SK-N-SH (cell line): ENCODE measurements around the gene BBS9. TPM values are rescaled to one million over a fixed set of nuclear protein-coding genes. Genes with fewer than 3 reads are reported as not detected.

Source experiments
- CTCF ChIA-PET: fragments of 300-600, 350-600 bp; formaldehyde crosslinking; extraction: SDS; loops from one replicate; lab custom pipeline; 2021; lab: Yijun Ruan, JAX
- POLR2A ChIA-PET: fragments of 350-600 bp; sonication (Branson Sonifier 250); formaldehyde crosslinking; extraction: SDS; loops from one replicate; lab custom pipeline; 2020; ENCODE audit warnings: antibody characterized with exemption, inconsistent platforms; lab: Yijun Ruan, JAX
- DNase-seq: peaks from one replicate; pipeline ENCODE4 v3.0.0; 2012
- H2AFZ ChIP-seq: fragments of 200-600 bp; sonication (generic); 2 replicates; pipeline ENCODE4 v1.8.1; 2016; ENCODE audit warnings: antibody characterized with exemption, mild to moderate bottlenecking, low read depth
- H3F3A ChIP-seq: fragments of 200-600 bp; sonication (generic); replicated peaks from 2 replicates; pipeline ENCODE3; 2016; ENCODE audit warnings: antibody characterized with exemption, mild to moderate bottlenecking; ENCODE audit not compliant: insufficient read depth
- H3K27ac ChIP-seq, 2 experiments: fragments of 200-500 bp in 1 of 2; fragments of 200-600 bp in 1 of 2; sonication (Bioruptor generic) in 1 of 2; sonication (generic), shearing (Covaris generic) in 1 of 2; 2 replicates each; pipeline versions ENCODE4 v1.5.1 to v1.6.1; 2014 to 2016; ENCODE audit warnings: low read depth in 2 of 2, inconsistent platforms in 1 of 2, low read length in 1 of 2, mild to moderate bottlenecking in 1 of 2, mixed read lengths in 1 of 2
- H3K27me3 ChIP-seq: fragments of 200-600 bp; sonication (generic), shearing (Covaris generic); 2 replicates; pipeline ENCODE4 v1.6.1; 2016; ENCODE audit warnings: mixed run types; ENCODE audit not compliant: insufficient read depth
- H3K36me3 ChIP-seq, 2 experiments: fragments of 200-500 bp in 1 of 2; fragments of 200-600 bp in 1 of 2; sonication (Bioruptor generic) in 1 of 2; sonication (generic) in 1 of 2; replicated peaks in 1 of 2; 2 replicates each; pipeline versions ENCODE3 to v1.5.1; 2014 to 2016; ENCODE audit warnings: low read length in 1 of 2, mild to moderate bottlenecking in 1 of 2; ENCODE audit not compliant: insufficient read depth in 2 of 2, control insufficient read depth in 1 of 2
- H3K4me1 ChIP-seq, 2 experiments: fragments of 200-500 bp in 1 of 2; fragments of 200-600 bp in 1 of 2; sonication (Bioruptor generic) in 1 of 2; sonication (generic), shearing (Covaris generic) in 1 of 2; 2 replicates each; pipeline versions ENCODE4 v1.5.1 to v1.6.1; 2014 to 2016; ENCODE audit warnings: low read depth in 1 of 2, low read length in 1 of 2, mixed run types in 1 of 2; ENCODE audit not compliant: insufficient read depth in 2 of 2, control insufficient read depth in 1 of 2
- H3K4me2 ChIP-seq: fragments of 200-600 bp; sonication (generic), shearing (Covaris generic); 2 replicates; pipeline ENCODE4 v1.6.1; 2017; ENCODE audit warnings: mixed run types
- H3K4me3 ChIP-seq, 2 experiments: fragments of 200-500 bp in 1 of 2; fragments of 200-600 bp in 1 of 2; sonication (Bioruptor generic) in 1 of 2; sonication (generic), shearing (Covaris generic) in 1 of 2; 2 replicates each; pipeline versions ENCODE4 v1.5.1 to v1.8.1; 2014 to 2016; ENCODE audit warnings: low read depth in 2 of 2, inconsistent platforms in 1 of 2, low read length in 1 of 2, mild to moderate bottlenecking in 1 of 2, mixed read lengths in 1 of 2, moderate library complexity in 1 of 2
- H3K79me2 ChIP-seq: fragments of 200-600 bp; sonication (generic); 2 replicates; pipeline ENCODE4 v1.8.1; 2017; ENCODE audit warnings: mild to moderate bottlenecking; ENCODE audit not compliant: insufficient read depth
- H3K9ac ChIP-seq: fragments of 200-600 bp; sonication (generic); 2 replicates; pipeline ENCODE4 v1.6.1; 2017; ENCODE audit warnings: mixed run types
- H3K9me2 ChIP-seq: fragments of 200-600 bp; sonication (generic); 2 replicates; pipeline ENCODE4 v1.6.1; 2017; ENCODE audit warnings: mixed run types
- H3K9me3 ChIP-seq: fragments of 200-600 bp; sonication (generic); 2 replicates; pipeline ENCODE4 v1.6.1; 2017; ENCODE audit warnings: mixed run types, mild to moderate bottlenecking, moderate library complexity
- H4K20me1 ChIP-seq: fragments of 200-600 bp; sonication (generic); 2 replicates; pipeline ENCODE4 v1.6.1; 2017; ENCODE audit warnings: mild to moderate bottlenecking, mixed run types; ENCODE audit not compliant: insufficient read depth
- EP300 ChIP-seq, 2 experiments: IDR thresholded peaks; 2 replicates each; pipeline versions ENCODE4 v1.4.0 to v1.6.1; 2012; ENCODE audit warnings: borderline replicate concordance in 1 of 2, low read depth in 1 of 2, low read length in 1 of 2
- FOXJ3 ChIP-seq: sonication (generic); formaldehyde crosslinking; IDR thresholded peaks from 2 replicates; pipeline ENCODE4 v1.5.1; 2020; ENCODE audit warnings: mild to moderate bottlenecking, missing genetic modification reagents
- FOXM1 ChIP-seq: IDR thresholded peaks from 2 replicates; pipeline ENCODE4 v1.4.0; 2012; ENCODE audit warnings: low read depth, mild to moderate bottlenecking
- MEF2A ChIP-seq: IDR thresholded peaks from 2 replicates; pipeline ENCODE4 v1.4.0; 2012; ENCODE audit warnings: low read depth, borderline replicate concordance
- MXI1 ChIP-seq: IDR thresholded peaks from 2 replicates; pipeline ENCODE4 v1.6.1; 2012; ENCODE audit warnings: mild to moderate bottlenecking, low read depth, low read length, improper control_type of control experiment
- NFIC ChIP-seq: IDR thresholded peaks from 2 replicates; pipeline ENCODE4 v1.4.0; 2012; ENCODE audit warnings: borderline replicate concordance
- RFX5 ChIP-seq: IDR thresholded peaks from 2 replicates; pipeline ENCODE4 v1.6.1; 2012; ENCODE audit warnings: mild to moderate bottlenecking, improper control_type of control experiment, low read length
- SMC3 ChIP-seq: IDR thresholded peaks from 2 replicates; pipeline ENCODE4 v1.6.1; 2012; ENCODE audit warnings: low read depth, low read length, improper control_type of control experiment
- TAF1 ChIP-seq: IDR thresholded peaks from 2 replicates; pipeline ENCODE4 v1.6.1; 2012; ENCODE audit warnings: low read depth, mild to moderate bottlenecking, low read length, moderate library complexity, borderline replicate concordance
- TEAD4 ChIP-seq: IDR thresholded peaks from 2 replicates; pipeline ENCODE4 v1.4.0; 2012; ENCODE audit warnings: mild to moderate bottlenecking, borderline replicate concordance; ENCODE audit not compliant: insufficient read depth
- USF2 ChIP-seq: fragments of 150-350 bp; IDR thresholded peaks from 2 replicates; pipeline ENCODE4 v1.6.1; 2017; ENCODE audit warnings: antibody characterized with exemption, low read length, low read depth, borderline replicate concordance
- WGBS: methylation state at CpG from one replicate; pipeline ENCODE4 v1.1.6; 2017; ENCODE audit warnings: low lambda C conversion rate; 5-methylcytosine and 5-hydroxymethylcytosine counted together
- polyA plus RNA-seq, 3 experiments: library from polyadenylated mRNA; depleted of rRNA; stranded (reverse); fragments of >200 nt; gene quantifications; 2 replicates each; pipeline ENCODE4 v1.2.3, GENCODE V29; 2012
- TF ChIP-seq, protein P1 (sequence below): IDR thresholded peaks from 2 replicates; pipeline ENCODE4; 2012
- TF ChIP-seq, protein P2 (sequence below): fragments of 200-600 bp; sonication (generic); IDR thresholded peaks from 2 replicates; pipeline ENCODE4 v1.6.1; 2017; ENCODE audit warnings: antibody characterized with exemption, mild to moderate bottlenecking, moderate library complexity
- TF ChIP-seq, protein P3 (sequence below): IDR thresholded peaks from 2 replicates; pipeline ENCODE4 v1.4.0; 2012; ENCODE audit warnings: low read depth, borderline replicate concordance

Gene BBS9
- polyA plus RNA-seq, 1 of the 3 experiments (the other 2 are of a cell fraction), result 7.5 TPM

DNA sequence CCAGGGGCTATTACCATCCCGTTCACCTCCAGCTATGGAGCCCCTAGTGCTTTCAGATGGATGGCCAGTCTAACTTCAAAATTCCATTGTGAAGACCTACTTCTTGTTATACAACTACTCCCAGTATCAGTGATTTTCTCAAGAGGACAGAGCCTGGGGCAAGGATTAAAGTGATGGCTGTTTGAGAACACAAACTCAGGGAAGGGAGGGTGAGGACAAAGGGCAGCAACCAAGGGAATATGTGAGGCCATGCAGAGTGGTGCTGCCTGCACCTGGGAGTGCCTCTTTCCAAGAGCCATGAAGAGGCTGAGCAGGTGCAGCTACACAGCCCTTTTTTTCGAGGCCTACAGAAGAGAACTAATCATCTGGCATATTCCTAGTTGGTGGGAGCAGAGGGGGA lies 472.5 kb downstream of the BBS9 start:
- POLR2A ChIA-PET, result no interaction called here
- H4K20me1 ChIP-seq, result no peaks in the 10 kb centered on the region
- H3K9me2 ChIP-seq, result no peaks in the 10 kb centered on the region
- no peaks in the 10 kb centered on the region for H3F3A ChIP-seq
- H3K27ac ChIP-seq, result no peak overlapping the region
- H3K27me3 ChIP-seq, result no peaks in the 10 kb centered on the region
- no peaks in the 10 kb centered on the region for H3K9me3 ChIP-seq
- no peaks in the 10 kb centered on the region for H3K79me2 ChIP-seq
- no peak for TF ChIP-seq FOXM1
- no peak for TF ChIP-seq EP300 (IDR thresholded peaks at IDR 0.05; ENCODE audit: borderline replicate concordance in 1 of 2, low read depth in 1 of 2, low read length in 1 of 2)
- no peak for TF ChIP-seq NFIC
- TF ChIP-seq MEF2A, result no peak
- TF ChIP-seq, all 33 proteins: peak for 0
- CTCF ChIA-PET, result no interaction called here
- DNase-seq, result no peak
- H3K9ac ChIP-seq, result no peak overlapping the region
- no peak overlapping the region for H3K4me3 ChIP-seq
- no peaks in the 10 kb centered on the region for H3K36me3 ChIP-seq
- no peak overlapping the region for H2AFZ ChIP-seq
- WGBS, result 78% methylated on average over 2 of the region's 2 CpGs
- no peaks in the 10 kb centered on the region; a peak in 1 of 4 replicates for H3K4me1 ChIP-seq
- H3K4me2 ChIP-seq, result no peak overlapping the region

- Histone ChIP-seq H3K79me2 (no peaks in the 10 kb centered on the region), H3K9ac (no peak overlapping the region), H3K27me3 (no peaks in the 10 kb centered on the region), H3K36me3 (no peaks in the 10 kb centered on the region), H3K4me1 (no peaks in the 10 kb centered on the region; a peak in 1 of 4 replicates), H3K9me2 (no peaks in the 10 kb centered on the region), H3K27ac (no peak overlapping the region), H4K20me1 (no peaks in the 10 kb centered on the region), H3K4me3 (no peak overlapping the region), H3K9me3 (no peaks in the 10 kb centered on the region), H3K4me2 (no peak overlapping the region), H2AFZ (no peak overlapping the region), H3F3A (no peaks in the 10 kb centered on the region)
- no peak for DNase-seq
- POLR2A ChIA-PET, result no interaction called here
- CTCF ChIA-PET, result no interaction called here
- WGBS, result 73% methylated on average over 2 of the region's 2 CpGs
- no peak for TF ChIP-seq USF2
- TF ChIP-seq TAF1, result no peak
- TF ChIP-seq MXI1, result no peak
- TF ChIP-seq, protein P1, sequence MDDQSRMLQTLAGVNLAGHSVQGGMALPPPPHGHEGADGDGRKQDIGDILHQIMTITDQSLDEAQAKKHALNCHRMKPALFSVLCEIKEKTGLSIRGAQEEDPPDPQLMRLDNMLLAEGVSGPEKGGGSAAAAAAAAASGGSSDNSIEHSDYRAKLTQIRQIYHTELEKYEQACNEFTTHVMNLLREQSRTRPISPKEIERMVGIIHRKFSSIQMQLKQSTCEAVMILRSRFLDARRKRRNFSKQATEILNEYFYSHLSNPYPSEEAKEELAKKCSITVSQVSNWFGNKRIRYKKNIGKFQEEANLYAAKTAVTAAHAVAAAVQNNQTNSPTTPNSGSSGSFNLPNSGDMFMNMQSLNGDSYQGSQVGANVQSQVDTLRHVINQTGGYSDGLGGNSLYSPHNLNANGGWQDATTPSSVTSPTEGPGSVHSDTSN, result no peak
- TF ChIP-seq SMC3, result no peak
- TF ChIP-seq, protein P2, sequence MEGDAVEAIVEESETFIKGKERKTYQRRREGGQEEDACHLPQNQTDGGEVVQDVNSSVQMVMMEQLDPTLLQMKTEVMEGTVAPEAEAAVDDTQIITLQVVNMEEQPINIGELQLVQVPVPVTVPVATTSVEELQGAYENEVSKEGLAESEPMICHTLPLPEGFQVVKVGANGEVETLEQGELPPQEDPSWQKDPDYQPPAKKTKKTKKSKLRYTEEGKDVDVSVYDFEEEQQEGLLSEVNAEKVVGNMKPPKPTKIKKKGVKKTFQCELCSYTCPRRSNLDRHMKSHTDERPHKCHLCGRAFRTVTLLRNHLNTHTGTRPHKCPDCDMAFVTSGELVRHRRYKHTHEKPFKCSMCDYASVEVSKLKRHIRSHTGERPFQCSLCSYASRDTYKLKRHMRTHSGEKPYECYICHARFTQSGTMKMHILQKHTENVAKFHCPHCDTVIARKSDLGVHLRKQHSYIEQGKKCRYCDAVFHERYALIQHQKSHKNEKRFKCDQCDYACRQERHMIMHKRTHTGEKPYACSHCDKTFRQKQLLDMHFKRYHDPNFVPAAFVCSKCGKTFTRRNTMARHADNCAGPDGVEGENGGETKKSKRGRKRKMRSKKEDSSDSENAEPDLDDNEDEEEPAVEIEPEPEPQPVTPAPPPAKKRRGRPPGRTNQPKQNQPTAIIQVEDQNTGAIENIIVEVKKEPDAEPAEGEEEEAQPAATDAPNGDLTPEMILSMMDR, result no peak
- no peak for TF ChIP-seq EP300 (IDR thresholded peaks at IDR 0.05; ENCODE audit: borderline replicate concordance in 1 of 2, low read depth in 1 of 2, low read length in 1 of 2)
- no peak for TF ChIP-seq NFIC
- no peak for TF ChIP-seq TEAD4
- TF ChIP-seq FOXJ3, result no peak
- TF ChIP-seq RFX5, result no peak
- TF ChIP-seq, protein P3, sequence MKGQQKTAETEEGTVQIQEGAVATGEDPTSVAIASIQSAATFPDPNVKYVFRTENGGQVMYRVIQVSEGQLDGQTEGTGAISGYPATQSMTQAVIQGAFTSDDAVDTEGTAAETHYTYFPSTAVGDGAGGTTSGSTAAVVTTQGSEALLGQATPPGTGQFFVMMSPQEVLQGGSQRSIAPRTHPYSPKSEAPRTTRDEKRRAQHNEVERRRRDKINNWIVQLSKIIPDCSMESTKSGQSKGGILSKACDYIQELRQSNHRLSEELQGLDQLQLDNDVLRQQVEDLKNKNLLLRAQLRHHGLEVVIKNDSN, result no peak
These were observed 474.7 kb downstream of the BBS9 start for GRCh38 chr7:33604056-33604455.
